GM21423 (cell line): Measurements from ENCODE around the gene BAIAP2L1.
"Not testable (repeated sequence)": the region's sequence is repeated elsewhere in the genome, so short reads cannot be mapped to it uniquely, and the experiment has no call there.

Experiments
- ATAC-seq: cut with Tn5 transposase; IDR thresholded peaks from one replicate; pipeline ENCODE4 v1.9.1; 2021; ENCODE audit warnings: mild to moderate bottlenecking, moderate library complexity; ENCODE audit not compliant: unreplicated experiment

The BAIAP2L1 gene

GRCh38 chr7:98323597-98324322 is 77.1 kb downstream of the BAIAP2L1 start:
- no peak for ATAC-seq

- ATAC-seq = no peak
Measured at GRCh38 chr7:98322331-98323270, 78.3 kb downstream of the BAIAP2L1 start.

- no peak for ATAC-seq
Measured at GRCh38 chr7:98321301-98321700, 79.6 kb downstream of the BAIAP2L1 start.

GRCh38 chr7:98319176-98319575 is 81.7 kb downstream of the BAIAP2L1 start:
- no peak for ATAC-seq

GRCh38 chr7:98317366-98318040 is 83.4 kb downstream of the BAIAP2L1 start:
- no peak for ATAC-seq

- not testable (repeated sequence) for ATAC-seq
Measured at GRCh38 chr7:98315994-98316527, 84.8 kb downstream of the BAIAP2L1 start.

- peak; percentile 66 for ATAC-seq
Measured at GRCh38 chr7:98315318-98315993, 85.4 kb downstream of the BAIAP2L1 start.

GRCh38 chr7:98314469-98314868 is 86.4 kb downstream of the BAIAP2L1 start:
- no peak for ATAC-seq

- no peak for ATAC-seq
Measured at GRCh38 chr7:98312201-98312600, 88.7 kb downstream of the BAIAP2L1 start.

GRCh38 chr7:98309566-98309965 is 91.3 kb downstream of the BAIAP2L1 start:
- no peak for ATAC-seq

GRCh38 chr7:98307971-98308466 is 92.9 kb downstream of the BAIAP2L1 start:
- ATAC-seq = no peak

GRCh38 chr7:98305951-98306535 is 94.8 kb downstream of the BAIAP2L1 start:
- no peak for ATAC-seq

- no peak for ATAC-seq
Measured at GRCh38 chr7:98303906-98304305, 97.0 kb downstream of the BAIAP2L1 start.

- no peak for ATAC-seq
Measured at GRCh38 chr7:98303176-98303865, 97.6 kb downstream of the BAIAP2L1 start.

- no peak for ATAC-seq
Measured at GRCh38 chr7:98301693-98302470, 99.0 kb downstream of the BAIAP2L1 start.

- ATAC-seq = no peak
Measured at GRCh38 chr7:98300595-98301372, 100.1 kb downstream of the BAIAP2L1 start.

- ATAC-seq = no peak
Measured at GRCh38 chr7:98297626-98298286, 103.1 kb downstream of the BAIAP2L1 start.
